ENCODE results near the gene DOK1.

- no peak for TF ChIP-seq CTCF (IDR thresholded peaks at IDR 0.05)
- TF ChIP-seq POLR2A (IDR thresholded peaks at IDR 0.05), result no peak
These were observed 6.1 kb upstream of the DOK1 start for GRCh38 chr2:74548285-74548899.
